Transverse colon (tissue), 4 donors: ENCODE data around the gene KAZN. TPM values are rescaled to one million over a fixed set of nuclear protein-coding genes. Genes with fewer than 3 reads are reported as not detected.

Experiments
- DNase-seq: peaks from one replicate; pipeline ENCODE4 v3.0.0-alpha.2; 2019
- H3K27ac ChIP-seq, 4 donors: fragments of 200-600 bp; sonication (generic); 2 replicates each; pipeline ENCODE4 v1.5.1; 2016 to 2018; ENCODE audit warnings: inconsistent platforms in 4 of 4
- H3K27me3 ChIP-seq: fragments of 200-600 bp; sonication (generic); 2 replicates; pipeline ENCODE4 v1.5.1; 2017; ENCODE audit warnings: inconsistent platforms
- H3K36me3 ChIP-seq, 4 donors: fragments of 200-600 bp; sonication (generic); 2 replicates each; pipeline ENCODE4 v1.5.1; 2017 to 2019; ENCODE audit warnings: inconsistent platforms in 4 of 4
- H3K4me1 ChIP-seq, 4 donors: fragments of 200-600 bp; sonication (generic); 2 replicates each; pipeline ENCODE4 v1.5.1; 2017 to 2020; ENCODE audit warnings: inconsistent platforms in 4 of 4
- H3K4me3 ChIP-seq, 4 donors: fragments of 200-600 bp; sonication (generic); 1 replicate in 1 of 4; 2 replicates in 3 of 4; pipeline versions ENCODE4 v1.5.1 to v1.6.1; 2017 to 2019; ENCODE audit warnings: inconsistent platforms in 4 of 4
- H3K9me3 ChIP-seq, 2 donors: fragments of 200-600 bp; sonication (generic); 2 replicates each; pipeline ENCODE4 v1.5.1; 2017 to 2019; ENCODE audit warnings: inconsistent platforms in 2 of 2
- CTCF ChIP-seq, 5 experiments: fragments of 200-600 bp in 3 of 5; fragments of 450-650 bp in 2 of 5; sonication (generic) in 3 of 5; IDR thresholded peaks; 1 replicate in 2 of 5; 2 replicates in 3 of 5; pipeline ENCODE4 v1.5.1; 2016 to 2017; ENCODE audit warnings: antibody characterized with exemption in 5 of 5, inconsistent platforms in 3 of 5, mild to moderate bottlenecking in 2 of 5, moderate library complexity in 1 of 5
- EP300 ChIP-seq: sonication (generic); formaldehyde crosslinking; IDR thresholded peaks from one replicate; pipeline ENCODE4 v1.6.1; 2017; ENCODE audit warnings: antibody characterized with exemption, low read depth
- POLR2A ChIP-seq: fragments of 450-650 bp; IDR thresholded peaks from one replicate; pipeline ENCODE4 v1.6.1; 2016; ENCODE audit warnings: antibody characterized with exemption, mild to moderate bottlenecking, moderate library complexity
- POLR2AphosphoS5 ChIP-seq, 3 donors: sonication (generic); formaldehyde crosslinking; IDR thresholded peaks; one replicate each; pipeline ENCODE4 v1.6.1; 2016; ENCODE audit warnings: antibody characterized with exemption in 3 of 3
- WGBS, 2 donors: methylation state at CpG; one replicate each; pipeline ENCODE4 v1.1.5; 2018; ENCODE audit warnings: low coverage in 1 of 2; 5-methylcytosine and 5-hydroxymethylcytosine counted together
- in situ Hi-C, 4 donors: fragments of 200-750 bp; cut with MboI; loops; one replicate each; pipeline versions ENCODE4 v1.15.0 to v1.15.1; 2017; ENCODE audit warnings: low sequenced_read_pairs in 3 of 4, low pct_ligation_motif_present in 1 of 4, low pct_unique_long_range_greater_than_20kb in 1 of 4
- intact Hi-C: fragments of 100-400 bp; cut with DNase I; formaldehyde crosslinking; loops from one replicate; pipeline ENCODE4 v1.15.1; 2023; ENCODE audit warnings: low total_unique reads
- total RNA-seq, 4 donors: library from RNA; depleted of rRNA; stranded (reverse); fragments of >200 nt; gene quantifications; one replicate each; pipeline ENCODE4 v1.1.0, GENCODE V29; 2016

Gene KAZN
- total RNA-seq, 4 donors from 2014 or later = 12.0 to 17.1 (median 16.2) TPM

DNA sequence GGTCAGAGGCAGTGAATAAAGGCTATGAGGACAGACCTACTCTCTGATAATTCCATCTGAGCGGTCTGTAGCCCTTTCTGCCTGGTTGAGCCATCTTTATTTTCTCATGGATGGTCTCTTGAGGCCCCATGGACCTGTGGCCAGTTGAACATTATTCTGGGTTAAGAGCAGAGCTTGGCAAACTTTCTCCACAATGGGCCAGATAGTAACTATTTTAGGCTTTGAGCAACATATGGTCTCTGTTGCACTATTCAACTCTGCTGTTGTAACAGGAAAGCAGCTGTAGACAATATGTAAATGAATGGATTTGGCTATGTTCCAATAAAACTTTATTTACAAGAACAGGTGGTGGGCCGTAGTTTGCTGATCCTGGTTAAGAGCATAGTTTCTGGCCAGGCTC lies 62.7 kb downstream of the KAZN start:
- DNase-seq = no peak
- WGBS, 2 donors = 66% methylated on average over 2 of the region's 2 CpGs; no CpG with 5 or more reads in 1 of the 2 donors

GRCh38 chr1:14662116-14662515 lies 63.6 kb downstream of the KAZN start:
- TF ChIP-seq CTCF (IDR thresholded peaks at IDR 0.05) (no peak), POLR2AphosphoS5 (IDR thresholded peaks at IDR 0.05) (no peak), EP300 (no peak), POLR2A (no peak)
- Histone ChIP-seq H3K9me3 (no peaks in the 10 kb centered on the region), H3K4me3 (no peak overlapping the region), H3K36me3 (no peaks in the 10 kb centered on the region), H3K4me1 (no peaks in the 10 kb centered on the region), H3K27me3 (no peaks in the 10 kb centered on the region), H3K27ac (peak overlapping the region in 1 of 4 donors; percentile 3)
- WGBS, 2 donors = 69% methylated on average over 7 of the region's 9 CpGs; no CpG with 5 or more reads in 1 of the 2 donors
- intact Hi-C loops = no loop called here
- in situ Hi-C loops = no loop called here
- DNase-seq = no peak

More for the DNA sequence above, 62.7 kb downstream of the KAZN start:
- Histone ChIP-seq H3K27ac (peak overlapping the region in 1 of 4 donors; percentile 30), H3K27me3 (no peaks in the 10 kb centered on the region), H3K9me3 (no peaks in the 10 kb centered on the region), H3K4me1 (no peaks in the 10 kb centered on the region), H3K4me3 (no peak overlapping the region), H3K36me3 (no peaks in the 10 kb centered on the region)
- intact Hi-C loops (no loop called here), in situ Hi-C loops (no loop called here)
- TF ChIP-seq POLR2A = no peak
- peak in 1 of 3 donors; percentile 15 for TF ChIP-seq POLR2AphosphoS5 (IDR thresholded peaks at IDR 0.05)
- TF ChIP-seq CTCF (IDR thresholded peaks at IDR 0.05) = no peak
- TF ChIP-seq EP300 = no peak

DNA sequence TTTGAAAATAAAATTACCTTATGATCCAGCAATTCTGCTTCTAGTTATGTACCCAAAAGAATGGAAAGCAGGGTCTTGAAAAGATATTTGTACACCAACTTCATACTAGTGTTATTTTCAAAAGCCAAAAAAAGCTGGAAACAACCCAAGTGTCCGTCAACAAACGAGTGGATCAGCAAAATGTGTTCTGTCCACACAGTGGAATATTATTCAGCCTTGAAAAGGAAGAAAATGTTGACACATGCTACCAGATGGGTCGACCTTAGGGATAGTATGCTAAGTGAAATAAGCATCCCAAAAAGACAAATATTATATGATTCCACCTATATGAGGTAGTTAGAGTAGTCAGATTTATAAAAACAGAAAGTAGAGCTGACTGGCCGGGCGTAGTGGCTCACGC lies 65.3 kb downstream of the KAZN start:
- H3K4me1 ChIP-seq = no peaks in the 10 kb centered on the region
- no peak for TF ChIP-seq EP300
- TF ChIP-seq POLR2AphosphoS5 (IDR thresholded peaks at IDR 0.05) = no peak
- TF ChIP-seq POLR2A = no peak
- no peak for TF ChIP-seq CTCF (IDR thresholded peaks at IDR 0.05)
- no peak overlapping the region for H3K27ac ChIP-seq
- intact Hi-C loops (no loop called here), in situ Hi-C loops (no loop called here)
- DNase-seq = no peak
- WGBS, 2 donors = 89 to 96% methylated on average over 3 to 6 of the region's 6 CpGs
- no peak overlapping the region for H3K4me3 ChIP-seq
- H3K9me3 ChIP-seq = no peaks in the 10 kb centered on the region
- no peaks in the 10 kb centered on the region for H3K36me3 ChIP-seq
- H3K27me3 ChIP-seq = no peaks in the 10 kb centered on the region

GRCh38 chr1:14666373-14666772 lies 67.9 kb downstream of the KAZN start:
- H3K4me1 ChIP-seq = no peaks in the 10 kb centered on the region
- no peak for TF ChIP-seq POLR2AphosphoS5 (IDR thresholded peaks at IDR 0.05)
- no peak for TF ChIP-seq CTCF (IDR thresholded peaks at IDR 0.05)
- TF ChIP-seq POLR2A = no peak
- no peak for TF ChIP-seq EP300
- WGBS, 2 donors = 71 to 79% methylated on average over 6 of the region's 6 CpGs
- no peaks in the 10 kb centered on the region for H3K36me3 ChIP-seq
- no peak overlapping the region for H3K4me3 ChIP-seq
- in situ Hi-C loops (no loop called here), intact Hi-C loops (no loop called here)
- no peaks in the 10 kb centered on the region for H3K9me3 ChIP-seq
- no peak overlapping the region for H3K27ac ChIP-seq
- no peak for DNase-seq
- H3K27me3 ChIP-seq = no peaks in the 10 kb centered on the region
